Measurements from ENCODE around the gene RFC5. TPM values are rescaled to one million over a fixed set of nuclear protein-coding genes. Genes with fewer than 3 reads are reported as not detected.

RFC5 gene
- total RNA-seq, 1 donor from 2014 or later = 11.5 TPM

DNA sequence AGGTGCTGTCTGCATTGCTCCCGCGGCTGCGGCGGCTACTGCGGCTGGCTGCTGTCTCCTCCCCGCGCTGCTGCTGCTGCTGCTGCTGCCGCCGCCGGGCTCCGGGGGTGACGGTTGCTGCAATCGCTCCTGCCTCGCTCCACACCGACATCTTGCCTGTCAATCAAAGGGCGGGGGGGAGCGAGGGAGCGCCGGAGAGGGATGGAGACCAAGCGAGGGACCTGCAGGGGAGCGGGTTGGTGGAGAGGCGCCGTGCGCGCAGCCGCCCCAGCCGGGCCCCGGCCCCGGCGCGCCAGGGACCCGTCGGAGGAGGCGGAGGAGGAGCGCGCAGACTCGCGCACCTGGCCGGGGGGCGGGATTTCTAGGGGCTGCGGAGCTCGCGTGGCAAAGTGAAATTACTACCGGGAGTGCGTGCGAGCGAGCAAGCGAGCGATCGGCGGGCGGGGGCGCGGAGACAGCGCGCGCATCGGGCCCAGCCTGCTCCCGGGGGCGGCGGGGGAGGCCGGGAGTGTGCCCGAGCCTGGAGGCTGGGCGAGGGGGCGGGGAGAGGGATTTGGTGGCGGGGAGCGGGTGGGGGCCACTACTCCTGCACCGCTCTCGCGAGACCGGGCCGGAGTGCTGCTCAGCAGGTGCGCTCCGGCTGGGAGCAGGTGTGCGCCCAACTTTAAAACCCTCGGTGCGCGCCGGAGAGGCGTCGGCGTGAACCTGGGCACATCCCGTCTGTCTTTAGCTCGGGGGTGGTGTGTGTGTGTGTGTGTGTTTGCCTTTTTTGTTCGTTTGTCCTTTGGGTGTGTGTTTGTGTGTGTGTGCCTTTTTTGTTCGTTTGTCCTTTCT lies 47.5 kb upstream of the RFC5 start, which contains the start of gene KSR2:
Gene KSR2 (minus strand): TSS at position 165 of the 834 bp plus-strand sequence. CDS start 735 bp downstream, outside the sequence.
- H3K27ac ChIP-seq = no peak within 1 kb of the TSS

DNA sequence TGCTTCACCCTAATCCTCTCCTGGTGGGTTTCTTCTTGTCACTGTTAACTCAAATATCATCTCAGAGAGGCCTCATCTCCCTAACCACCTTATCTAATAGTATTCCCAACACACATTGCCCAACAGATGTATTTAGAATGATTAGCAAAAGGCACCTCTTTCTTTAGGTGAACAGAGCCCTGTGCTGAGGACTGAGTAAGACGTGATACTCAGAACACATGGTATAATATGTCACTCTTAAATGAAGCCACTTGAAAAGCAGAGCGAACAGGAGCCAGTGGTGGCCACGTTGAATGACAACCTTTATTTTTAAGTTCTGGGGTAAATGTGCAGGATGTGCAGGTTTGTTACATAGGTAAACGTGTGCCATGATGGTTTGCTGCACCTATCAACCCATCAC lies 46.2 kb upstream of the RFC5 start:
- Histone ChIP-seq H3K9me3 (peaks cover 4% of the 10 kb centered on the region), H3K27ac (no peak overlapping the region), H3K4me3 (no peak overlapping the region), H3K27me3 (no peaks in the 10 kb centered on the region), H3K36me3 (no peaks in the 10 kb centered on the region), H3K4me1 (no peaks in the 10 kb centered on the region)
- DNase-seq (ENCODE audit: extremely low spot score in 2 of 2) = no peak
- intact Hi-C loops (cut with DNase I) = no loop called here
- TF ChIP-seq POLR2A (IDR thresholded peaks at IDR 0.05) = no peak
- no peak for TF ChIP-seq POLR2AphosphoS5 (IDR thresholded peaks at IDR 0.05; ENCODE audit: insufficient read depth in 1 of 2, low read depth in 1 of 2)
- TF ChIP-seq, protein P1, sequence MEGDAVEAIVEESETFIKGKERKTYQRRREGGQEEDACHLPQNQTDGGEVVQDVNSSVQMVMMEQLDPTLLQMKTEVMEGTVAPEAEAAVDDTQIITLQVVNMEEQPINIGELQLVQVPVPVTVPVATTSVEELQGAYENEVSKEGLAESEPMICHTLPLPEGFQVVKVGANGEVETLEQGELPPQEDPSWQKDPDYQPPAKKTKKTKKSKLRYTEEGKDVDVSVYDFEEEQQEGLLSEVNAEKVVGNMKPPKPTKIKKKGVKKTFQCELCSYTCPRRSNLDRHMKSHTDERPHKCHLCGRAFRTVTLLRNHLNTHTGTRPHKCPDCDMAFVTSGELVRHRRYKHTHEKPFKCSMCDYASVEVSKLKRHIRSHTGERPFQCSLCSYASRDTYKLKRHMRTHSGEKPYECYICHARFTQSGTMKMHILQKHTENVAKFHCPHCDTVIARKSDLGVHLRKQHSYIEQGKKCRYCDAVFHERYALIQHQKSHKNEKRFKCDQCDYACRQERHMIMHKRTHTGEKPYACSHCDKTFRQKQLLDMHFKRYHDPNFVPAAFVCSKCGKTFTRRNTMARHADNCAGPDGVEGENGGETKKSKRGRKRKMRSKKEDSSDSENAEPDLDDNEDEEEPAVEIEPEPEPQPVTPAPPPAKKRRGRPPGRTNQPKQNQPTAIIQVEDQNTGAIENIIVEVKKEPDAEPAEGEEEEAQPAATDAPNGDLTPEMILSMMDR (IDR thresholded peaks at IDR 0.05) = no peak

More for the DNA sequence above, 47.5 kb upstream of the RFC5 start, which contains the start of gene KSR2:
- peaks cover 4% of the 10 kb centered on the region for H3K9me3 ChIP-seq
- peak within 1 kb of the TSS; percentile 27 to 31 for H3K4me3 ChIP-seq
- intact Hi-C loops (cut with DNase I) = no loop called here
- H3K4me1 ChIP-seq = no peaks in the 10 kb centered on the region
- no peak for DNase-seq (ENCODE audit: extremely low spot score in 2 of 2)
- no peak for TF ChIP-seq POLR2A (IDR thresholded peaks at IDR 0.05)
- TF ChIP-seq, protein P1 (IDR thresholded peaks at IDR 0.05) = no peak
- TF ChIP-seq POLR2AphosphoS5 (IDR thresholded peaks at IDR 0.05; ENCODE audit: insufficient read depth in 1 of 2, low read depth in 1 of 2) = no peak
- H3K36me3 ChIP-seq = no peaks in the 10 kb centered on the region
- H3K27me3 ChIP-seq = no peaks in the 10 kb centered on the region

DNA sequence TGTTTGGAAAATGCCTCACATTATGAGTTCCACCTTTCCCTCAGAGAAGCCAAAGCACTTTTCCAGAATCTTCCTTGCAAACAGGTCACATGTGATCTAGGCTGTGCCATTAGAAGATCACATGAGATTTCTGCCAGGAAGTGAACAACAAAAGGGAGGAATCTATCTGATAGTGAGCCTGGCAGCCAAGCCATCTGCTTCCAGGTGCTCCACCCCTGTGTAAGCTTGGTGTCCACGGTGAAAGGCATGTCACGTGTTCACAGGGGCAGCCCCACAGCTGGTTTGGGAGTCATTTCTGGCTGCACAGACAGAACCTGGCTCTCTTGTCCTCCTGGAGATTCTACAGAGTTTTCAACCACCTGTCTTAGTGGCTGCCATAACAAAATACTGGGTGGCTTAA lies 44.2 kb upstream of the RFC5 start:
- intact Hi-C loops (cut with DNase I) = no loop called here
- Histone ChIP-seq H3K4me1 (no peaks in the 10 kb centered on the region), H3K9me3 (peaks cover 4% of the 10 kb centered on the region), H3K27ac (no peak overlapping the region), H3K27me3 (no peaks in the 10 kb centered on the region), H3K4me3 (no peak overlapping the region), H3K36me3 (no peaks in the 10 kb centered on the region)
- no peak for DNase-seq (ENCODE audit: extremely low spot score in 2 of 2)
- no peak for TF ChIP-seq POLR2AphosphoS5 (IDR thresholded peaks at IDR 0.05; ENCODE audit: insufficient read depth in 1 of 2, low read depth in 1 of 2)
- TF ChIP-seq POLR2A (IDR thresholded peaks at IDR 0.05) = no peak
- TF ChIP-seq, protein P1 (IDR thresholded peaks at IDR 0.05) = no peak

DNA sequence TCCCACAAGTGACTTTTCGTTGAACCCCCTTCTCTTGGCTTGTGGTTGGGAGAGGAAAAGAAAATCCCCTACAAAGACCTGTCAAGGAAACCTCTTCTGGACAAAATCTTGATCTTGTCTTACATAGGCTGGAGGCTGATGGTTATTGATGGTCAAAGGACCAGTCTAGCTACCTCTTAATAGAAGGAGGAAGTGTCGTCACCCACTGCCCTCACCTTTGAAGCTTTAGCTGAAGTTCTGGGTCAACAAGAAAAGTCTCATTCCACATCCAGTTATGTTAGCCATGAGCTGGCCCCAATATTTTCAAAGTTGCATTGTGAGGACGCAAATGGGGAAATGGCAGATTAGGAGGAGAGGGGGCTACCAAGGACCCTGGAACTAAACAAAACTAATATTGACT lies 41.5 kb upstream of the RFC5 start:
- H3K27ac ChIP-seq = no peak overlapping the region
- TF ChIP-seq, protein P1 (IDR thresholded peaks at IDR 0.05) = no peak
- TF ChIP-seq POLR2AphosphoS5 (IDR thresholded peaks at IDR 0.05; ENCODE audit: insufficient read depth in 1 of 2, low read depth in 1 of 2) (no peak), POLR2A (IDR thresholded peaks at IDR 0.05) (no peak)
- no peak overlapping the region for H3K4me3 ChIP-seq
- DNase-seq (ENCODE audit: extremely low spot score in 2 of 2) = no peak
- intact Hi-C loops (cut with DNase I) = no loop called here
- peaks cover 4% of the 10 kb centered on the region for H3K9me3 ChIP-seq
- no peaks in the 10 kb centered on the region for H3K4me1 ChIP-seq
- H3K27me3 ChIP-seq = no peaks in the 10 kb centered on the region
- no peaks in the 10 kb centered on the region for H3K36me3 ChIP-seq

DNA sequence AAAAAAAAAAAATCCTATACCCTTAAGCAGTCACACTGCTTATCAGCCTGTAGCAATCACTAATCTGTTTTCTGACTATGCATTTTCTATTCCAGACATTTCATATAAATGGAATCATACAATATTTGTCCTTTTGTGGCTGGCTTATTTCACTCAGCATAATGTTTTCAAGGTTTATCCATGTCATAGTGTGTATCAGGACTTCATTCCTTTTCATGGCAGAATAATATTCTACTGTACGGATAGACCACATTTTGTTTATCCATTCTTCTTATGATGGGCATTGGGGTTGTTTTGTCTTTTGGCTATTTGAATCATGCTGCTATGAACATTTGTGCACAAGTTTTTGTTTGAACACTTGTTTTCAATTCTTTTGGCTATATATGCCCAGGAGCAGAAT lies 39.1 kb upstream of the RFC5 start:
- Histone ChIP-seq H3K9me3 (no peaks in the 10 kb centered on the region), H3K36me3 (no peaks in the 10 kb centered on the region), H3K27ac (no peak overlapping the region), H3K4me3 (no peak overlapping the region), H3K27me3 (no peaks in the 10 kb centered on the region), H3K4me1 (no peaks in the 10 kb centered on the region)
- intact Hi-C loops (cut with DNase I) = no loop called here
- TF ChIP-seq POLR2AphosphoS5 (IDR thresholded peaks at IDR 0.05; ENCODE audit: insufficient read depth in 1 of 2, low read depth in 1 of 2) (no peak), POLR2A (IDR thresholded peaks at IDR 0.05) (no peak)
- TF ChIP-seq, protein P1 (IDR thresholded peaks at IDR 0.05) = no peak
- no peak for DNase-seq (ENCODE audit: extremely low spot score in 2 of 2)

Data from vagina (tissue), 2 donors.